Measurements from ENCODE around the gene POLL.
"Not testable (repeated sequence)": the region's sequence is repeated elsewhere in the genome, so short reads cannot be mapped to it uniquely, and the experiment has no call there.

POLL gene

DNA sequence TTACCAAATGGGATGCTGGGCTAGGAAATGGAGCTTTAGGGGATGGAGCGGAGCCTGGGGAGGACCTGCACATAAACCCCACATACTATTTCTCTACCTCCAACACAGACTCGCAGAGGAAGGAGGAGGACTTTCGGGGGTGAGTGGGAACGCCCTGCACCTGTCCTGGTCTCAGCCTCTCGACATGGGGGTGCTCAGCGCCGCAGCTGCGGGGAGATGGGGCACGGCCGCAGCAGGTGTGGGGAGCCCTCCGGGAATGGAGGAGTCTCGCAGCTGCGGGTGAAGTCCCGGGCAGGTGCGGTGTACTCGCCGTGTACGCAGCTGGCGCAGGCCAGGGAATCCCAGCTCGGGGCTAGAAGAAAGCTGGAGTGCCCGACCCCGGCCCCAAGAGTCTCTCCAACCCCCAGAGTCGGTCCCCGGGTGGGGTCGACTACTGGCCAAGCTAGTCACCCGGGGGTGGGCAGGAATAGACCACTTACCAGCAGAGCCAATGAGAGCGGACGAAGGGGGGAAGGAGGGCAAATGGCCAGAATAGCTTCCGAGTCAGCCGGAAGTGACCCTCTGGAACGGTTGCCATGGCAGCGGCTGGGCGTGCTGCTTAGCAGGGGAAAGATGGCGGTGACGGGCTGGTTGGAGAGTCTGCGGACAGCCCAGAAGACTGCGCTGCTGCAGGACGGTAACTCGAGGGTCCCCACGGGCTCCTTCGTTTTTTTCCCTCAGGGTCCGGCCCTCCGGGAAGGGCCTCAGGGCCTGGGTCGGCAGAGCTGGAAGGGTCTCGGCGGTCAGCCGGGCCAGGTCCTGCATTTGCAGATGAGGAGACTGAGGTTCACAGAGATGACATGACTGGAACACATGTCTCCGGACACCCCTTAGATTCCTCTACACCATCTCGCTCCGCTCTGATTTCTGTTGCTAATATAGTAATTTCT lies at the start of gene POLL, which contains the start of gene DPCD:
TSS of gene POLL (minus strand) at position 533 of the 929 bp plus-strand sequence. CDS start 897 bp downstream, outside the sequence.
TSS of gene DPCD (plus strand) at position 597 of the 929 bp plus-strand sequence. CDS start at position 613, 16 bp downstream.
- peak within 1 kb of the TSS; percentile 88 for H3K4me3 ChIP-seq (ENCODE audit: low read depth, low read length)

DNA sequence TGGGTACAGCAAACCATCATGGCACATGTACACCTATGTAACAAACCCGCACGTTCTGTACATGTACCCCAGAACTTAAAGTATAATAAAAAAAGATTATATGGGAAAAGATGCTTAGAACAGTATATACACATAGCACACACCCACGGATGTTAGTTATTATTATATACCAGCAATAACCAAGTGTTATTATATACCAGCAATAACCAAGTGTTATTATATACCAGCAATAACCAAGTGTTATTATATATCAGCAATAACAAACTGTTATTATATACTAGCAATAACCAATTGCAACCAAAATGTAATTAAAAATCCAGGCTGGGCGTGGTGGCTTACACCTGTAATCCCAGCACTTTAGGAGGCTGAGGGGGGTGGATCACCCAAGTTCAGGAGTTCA lies 45.5 kb upstream of the POLL start:
- DNase-seq (ENCODE audit: low read depth); H3K4me3 ChIP-seq (ENCODE audit: low read depth, low read length): not testable (repeated sequence)

More for the DNA sequence above, at the start of gene POLL, which contains the start of gene DPCD:
- peak; percentile 76 for DNase-seq (ENCODE audit: low read depth)

DNA sequence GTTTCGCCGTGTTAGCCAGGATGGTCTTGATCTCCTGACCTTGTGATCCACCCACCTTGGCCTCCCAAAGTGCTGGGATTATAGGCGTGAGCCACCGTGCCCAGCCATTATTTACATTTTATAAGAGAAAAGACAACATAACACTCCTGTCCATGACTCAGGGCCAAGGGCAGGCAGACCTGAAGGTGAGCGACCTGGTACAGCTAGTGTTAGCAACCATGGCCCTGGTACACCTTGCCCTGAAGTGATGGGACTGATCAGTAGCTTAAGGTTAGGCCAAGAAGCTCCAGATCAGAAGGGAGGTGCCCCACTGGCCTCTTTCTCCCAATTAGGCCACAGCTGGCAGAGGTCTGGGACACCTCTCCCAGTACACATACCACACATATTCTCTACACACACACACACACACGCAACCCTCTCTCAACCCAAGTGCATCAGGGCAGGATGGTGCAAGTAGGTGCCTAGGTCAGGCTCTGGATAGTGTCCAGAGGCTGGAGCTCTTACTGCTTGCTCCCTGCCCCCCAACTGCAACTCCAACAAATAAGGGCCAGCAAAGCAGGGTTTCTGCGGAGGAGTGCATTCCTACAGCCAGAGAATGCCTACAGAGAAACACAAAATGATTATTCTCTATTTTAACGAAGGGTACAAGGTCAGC lies 43.9 kb upstream of the POLL start:
- no peak overlapping the region for H3K4me3 ChIP-seq (ENCODE audit: low read depth, low read length)
- no peak for DNase-seq (ENCODE audit: low read depth)

DNA sequence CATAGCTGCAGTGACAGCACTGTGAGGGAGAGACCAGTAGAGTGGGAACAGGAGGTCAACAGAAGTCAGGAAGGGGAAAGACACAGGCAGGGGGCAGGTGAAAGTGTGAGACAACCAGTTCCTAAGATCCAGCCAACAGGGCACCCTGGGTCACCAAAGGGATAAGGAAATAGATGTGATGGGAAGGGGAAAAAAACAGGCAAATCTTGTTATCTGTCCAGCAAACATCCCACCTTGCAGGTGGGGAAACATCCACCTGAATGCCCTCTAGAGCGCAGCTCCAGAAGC lies 42.5 kb upstream of the POLL start:
- H3K4me3 ChIP-seq (ENCODE audit: low read depth, low read length), result no peak overlapping the region
- no peak for DNase-seq (ENCODE audit: low read depth)

GRCh38 chr10:101629837-101630632 lies 42.0 kb upstream of the POLL start:
- no peak for DNase-seq (ENCODE audit: low read depth)
- H3K4me3 ChIP-seq (ENCODE audit: low read depth, low read length), result no peak overlapping the region

GRCh38 chr10:101625821-101626412 lies 37.9 kb upstream of the POLL start:
- DNase-seq (ENCODE audit: low read depth), result no peak
- H3K4me3 ChIP-seq (ENCODE audit: low read depth, low read length), result no peak overlapping the region

DNA sequence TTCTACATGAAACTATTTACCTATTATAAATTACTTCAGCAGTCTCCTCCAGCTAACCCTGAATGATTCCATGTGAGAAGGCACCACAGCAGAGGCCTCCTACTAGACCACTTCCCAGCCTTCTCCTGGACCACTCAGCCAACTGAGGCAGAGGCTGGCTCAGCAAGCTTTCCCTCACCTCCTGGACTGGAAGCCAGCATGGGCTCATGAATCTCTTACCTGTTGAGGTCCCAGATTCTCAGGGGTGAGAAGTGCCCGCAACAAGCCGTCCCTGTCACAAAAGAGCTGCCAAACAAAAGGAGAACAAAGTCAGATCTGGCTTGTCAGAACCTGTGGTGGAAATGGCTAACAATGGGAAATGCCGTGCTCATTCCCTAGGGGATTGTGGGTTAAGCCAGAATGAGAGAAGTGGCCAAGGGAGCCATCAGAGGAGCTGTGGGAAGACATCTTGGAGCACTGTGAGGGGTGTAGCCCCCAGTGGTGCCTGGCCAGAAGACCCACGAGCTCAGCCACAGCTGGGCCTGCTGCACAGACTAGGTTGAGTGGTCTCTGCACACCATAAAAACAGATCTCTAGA lies 36.6 kb upstream of the POLL start:
- no peak overlapping the region for H3K4me3 ChIP-seq (ENCODE audit: low read depth, low read length)
- DNase-seq (ENCODE audit: low read depth), result no peak

DNA sequence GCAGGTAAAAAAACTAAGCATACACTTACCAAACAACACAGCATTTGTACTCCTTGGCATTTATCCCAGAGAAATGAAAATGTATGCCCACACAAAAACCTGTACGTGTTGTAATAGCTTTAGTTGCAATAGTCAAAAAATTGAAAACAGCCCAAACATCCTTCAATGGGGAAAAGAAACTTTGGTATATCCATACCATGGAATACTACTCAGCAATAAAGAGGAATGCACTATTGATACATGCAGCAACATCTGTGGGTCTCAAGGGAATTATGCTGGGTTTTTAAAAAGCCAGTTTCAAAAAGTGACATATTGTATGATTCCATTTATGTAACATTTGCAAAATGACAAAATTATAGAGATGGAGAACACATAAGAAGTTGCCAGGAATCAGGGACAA lies 35.5 kb upstream of the POLL start:
- no peak overlapping the region for H3K4me3 ChIP-seq (ENCODE audit: low read depth, low read length)
- DNase-seq (ENCODE audit: low read depth), result no peak

GRCh38 chr10:101619983-101620382 lies 31.9 kb upstream of the POLL start:
- H3K4me3 ChIP-seq (ENCODE audit: low read depth, low read length), result no peak overlapping the region
- no peak for DNase-seq (ENCODE audit: low read depth)

DNA sequence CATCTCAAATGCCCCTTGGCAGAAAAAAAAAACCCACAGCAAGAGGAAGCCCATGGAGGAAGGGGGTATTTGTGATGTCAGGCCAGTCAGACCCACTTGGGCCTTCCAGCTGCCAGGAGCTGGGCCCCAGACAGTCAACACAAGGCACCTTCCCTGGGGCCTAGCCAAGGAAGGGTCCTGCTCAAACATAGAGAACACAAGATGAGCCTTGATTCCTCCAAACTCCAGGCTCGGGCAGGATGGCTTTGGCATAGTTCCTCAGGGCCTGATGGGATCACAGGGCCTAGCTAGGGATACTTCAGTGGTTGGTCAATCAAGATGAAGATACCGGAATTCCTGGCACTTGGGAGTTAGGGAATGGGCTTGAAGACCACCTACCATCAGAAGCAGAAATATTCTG lies 30.8 kb upstream of the POLL start:
- no peak overlapping the region for H3K4me3 ChIP-seq (ENCODE audit: low read depth, low read length)
- no peak for DNase-seq (ENCODE audit: low read depth)

DNA sequence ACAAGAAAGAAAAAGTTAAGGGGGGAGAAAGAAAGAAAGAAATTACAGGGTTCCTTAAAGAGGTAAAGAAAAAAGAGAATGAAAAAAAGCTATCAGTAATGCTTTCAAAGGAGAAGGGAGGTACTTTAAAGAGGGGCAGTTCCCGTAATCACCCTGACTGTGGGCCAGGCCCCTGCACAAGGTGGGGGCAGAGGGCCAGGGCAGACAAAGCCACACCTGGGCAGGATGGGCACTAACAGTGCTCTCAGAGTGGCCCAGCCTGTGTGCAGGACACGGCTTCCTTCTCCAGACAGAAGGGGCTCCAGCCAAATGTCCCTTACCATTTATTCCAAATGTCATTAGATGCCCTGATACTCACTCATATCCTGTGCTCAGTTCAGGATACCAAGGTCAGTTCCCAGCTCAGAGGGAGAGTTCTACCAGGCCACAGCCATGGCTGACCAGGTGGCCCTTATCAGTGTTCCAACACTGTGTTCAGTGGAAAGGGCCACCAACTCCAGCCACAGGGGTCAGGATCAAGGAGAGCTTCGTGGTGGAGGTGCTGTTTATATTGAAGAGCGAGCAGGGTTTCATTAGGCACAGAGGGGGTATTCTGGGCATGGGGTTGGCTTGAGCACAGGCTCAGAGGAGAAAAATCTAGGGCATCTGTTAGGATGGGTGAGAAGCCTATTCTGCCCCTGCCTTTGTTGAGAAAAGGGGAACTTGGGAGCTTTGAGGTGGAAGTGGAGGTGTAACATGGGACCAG lies 29.9 kb upstream of the POLL start:
- no peak for DNase-seq (ENCODE audit: low read depth)
- no peak overlapping the region for H3K4me3 ChIP-seq (ENCODE audit: low read depth, low read length)

DNA sequence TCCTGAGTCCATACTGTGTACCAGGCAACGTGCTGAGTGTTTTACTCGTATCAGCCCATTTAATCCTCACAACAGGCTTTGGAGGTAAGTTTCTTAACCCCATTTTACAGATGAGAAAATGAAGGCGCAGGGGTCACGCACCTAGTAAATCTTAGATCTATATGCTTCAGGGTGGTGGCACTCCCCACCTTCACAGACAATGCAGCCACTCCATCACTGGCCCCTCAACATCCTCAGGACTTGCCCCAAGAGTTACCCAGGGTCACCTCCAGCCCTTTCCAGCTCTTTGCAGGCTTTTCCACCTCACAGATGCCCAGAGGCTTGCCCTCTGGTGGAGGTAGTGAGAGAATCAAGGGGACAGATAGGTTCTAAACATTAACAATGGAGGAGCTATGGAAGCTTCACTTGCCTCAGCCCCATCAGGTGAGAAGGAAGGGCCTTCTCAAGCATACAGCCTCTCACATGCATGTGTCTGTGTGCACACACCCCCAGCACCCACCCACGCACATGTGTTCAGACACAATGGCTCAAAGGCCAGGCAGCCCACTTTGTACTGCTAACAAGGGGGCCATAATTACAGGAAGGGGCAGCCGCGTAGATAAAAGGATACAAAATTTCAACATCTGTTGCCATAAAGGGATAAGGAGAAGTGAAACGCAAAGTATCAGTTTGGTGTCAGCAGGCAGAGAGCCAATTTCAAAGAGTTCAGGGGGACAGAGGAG lies 29.2 kb upstream of the POLL start:
- no peak for DNase-seq (ENCODE audit: low read depth)
- no peak overlapping the region for H3K4me3 ChIP-seq (ENCODE audit: low read depth, low read length)

GRCh38 chr10:101616415-101617101 lies 28.5 kb upstream of the POLL start:
- DNase-seq (ENCODE audit: low read depth), result no peak
- H3K4me3 ChIP-seq (ENCODE audit: low read depth, low read length), result no peak overlapping the region

DNA sequence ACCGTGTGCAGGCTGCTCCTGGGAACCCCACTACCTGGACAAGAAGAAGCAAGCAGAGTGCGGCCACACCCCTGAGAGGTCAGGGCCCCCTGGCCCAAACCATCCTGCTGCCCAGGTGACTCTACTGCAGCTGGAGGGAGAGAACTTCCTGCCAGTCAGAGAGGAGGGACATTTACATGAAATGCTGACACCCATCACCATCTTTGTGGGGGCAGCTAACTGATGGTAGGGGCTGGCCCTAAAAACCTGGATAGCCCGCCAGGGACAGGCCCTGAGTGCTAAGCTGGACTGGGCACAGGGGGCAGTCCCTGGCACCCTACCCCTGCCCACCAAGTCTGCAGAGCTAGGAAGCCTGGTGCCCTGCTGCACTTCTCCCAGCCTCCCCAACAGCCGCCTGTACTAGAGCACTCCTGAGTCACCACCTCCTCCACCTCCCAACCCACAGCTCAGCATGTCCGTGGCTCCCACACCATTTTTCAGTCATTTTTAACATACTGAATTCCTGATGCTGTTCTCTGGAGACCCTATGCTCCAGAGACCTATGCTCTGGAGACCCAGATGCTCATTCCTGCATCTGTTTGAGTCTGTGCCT lies 27.6 kb upstream of the POLL start:
- H3K4me3 ChIP-seq (ENCODE audit: low read depth, low read length), result no peak overlapping the region
- no peak for DNase-seq (ENCODE audit: low read depth)

- no peak overlapping the region for H3K4me3 ChIP-seq (ENCODE audit: low read depth, low read length)
- DNase-seq (ENCODE audit: low read depth), result no peak
These were observed 26.8 kb upstream of the POLL start for GRCh38 chr10:101614663-101615524.

GRCh38 chr10:101613646-101614045 lies 25.6 kb upstream of the POLL start:
- H3K4me3 ChIP-seq (ENCODE audit: low read depth, low read length), result no peak overlapping the region
- no peak for DNase-seq (ENCODE audit: low read depth)
